Forelimb muscle (tissue), 1 donor: ENCODE measurements around the gene TIAL1. TPM values are rescaled to one million over a fixed set of nuclear protein-coding genes. Genes with fewer than 3 reads are reported as not detected.
"Not testable (repeated sequence)": the region's sequence is repeated elsewhere in the genome, so short reads cannot be mapped to it uniquely, and the experiment has no call there.

Experiments
- DNase-seq: peaks from one replicate; pipeline ENCODE4 v3.0.0-alpha.2; 2013; ENCODE audit warnings: low read depth
- polyA plus RNA-seq: library from polyadenylated mRNA; unstranded; fragments of 120-200 nt; gene quantifications from one replicate; pipeline ENCODE4 v1.2.1, GENCODE V29; 2013; ENCODE audit not compliant: insufficient read length

TIAL1 gene
- polyA plus RNA-seq, 1 donor = 95.3 TPM

DNA sequence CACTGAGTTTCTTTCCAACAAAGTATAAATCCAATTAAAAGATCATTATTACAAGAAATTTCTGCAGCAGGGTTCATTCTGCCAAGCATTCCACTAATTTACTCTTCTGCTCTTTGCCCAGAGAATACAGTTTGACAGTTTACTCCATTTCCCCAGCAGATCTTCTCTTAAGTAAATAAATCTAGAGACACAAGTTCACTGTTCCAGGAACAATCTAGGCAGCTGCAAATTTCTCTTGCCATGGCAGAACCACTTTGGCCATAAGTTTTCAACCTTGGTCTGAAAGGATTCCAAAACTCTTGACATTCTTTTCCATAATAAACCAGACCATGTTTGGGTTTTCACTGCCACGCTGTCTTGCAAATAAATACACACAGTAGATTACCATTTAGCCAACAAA lies 65.7 kb downstream of the TIAL1 start:
- DNase-seq = no peak

DNA sequence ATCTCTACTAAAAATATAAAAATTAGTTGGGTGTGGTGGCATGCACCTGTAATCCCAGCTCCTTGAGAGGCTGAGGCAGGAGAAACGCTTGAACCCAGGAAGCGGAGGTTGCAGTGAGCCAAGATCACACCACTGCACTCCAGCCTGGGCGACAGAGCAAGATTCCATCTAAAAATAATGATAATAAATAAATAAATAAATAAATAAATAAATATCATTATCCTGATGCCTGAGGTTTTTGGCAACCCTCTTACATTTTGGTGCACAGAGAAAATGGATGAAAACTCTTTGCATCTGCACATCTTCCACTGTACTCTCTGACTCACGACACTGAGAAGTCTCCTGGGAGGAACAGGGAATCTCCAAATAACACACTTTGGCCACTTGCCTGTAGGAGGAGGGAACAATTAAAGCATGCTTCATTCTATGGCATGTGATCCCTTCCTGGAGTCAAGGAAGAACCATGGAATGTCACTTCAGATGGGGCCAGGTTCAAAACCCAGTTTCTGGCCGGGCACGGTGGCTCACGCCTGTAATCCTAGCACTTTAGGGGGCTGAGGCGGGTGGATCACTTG lies 68.0 kb downstream of the TIAL1 start:
- not testable (repeated sequence) for DNase-seq

DNA sequence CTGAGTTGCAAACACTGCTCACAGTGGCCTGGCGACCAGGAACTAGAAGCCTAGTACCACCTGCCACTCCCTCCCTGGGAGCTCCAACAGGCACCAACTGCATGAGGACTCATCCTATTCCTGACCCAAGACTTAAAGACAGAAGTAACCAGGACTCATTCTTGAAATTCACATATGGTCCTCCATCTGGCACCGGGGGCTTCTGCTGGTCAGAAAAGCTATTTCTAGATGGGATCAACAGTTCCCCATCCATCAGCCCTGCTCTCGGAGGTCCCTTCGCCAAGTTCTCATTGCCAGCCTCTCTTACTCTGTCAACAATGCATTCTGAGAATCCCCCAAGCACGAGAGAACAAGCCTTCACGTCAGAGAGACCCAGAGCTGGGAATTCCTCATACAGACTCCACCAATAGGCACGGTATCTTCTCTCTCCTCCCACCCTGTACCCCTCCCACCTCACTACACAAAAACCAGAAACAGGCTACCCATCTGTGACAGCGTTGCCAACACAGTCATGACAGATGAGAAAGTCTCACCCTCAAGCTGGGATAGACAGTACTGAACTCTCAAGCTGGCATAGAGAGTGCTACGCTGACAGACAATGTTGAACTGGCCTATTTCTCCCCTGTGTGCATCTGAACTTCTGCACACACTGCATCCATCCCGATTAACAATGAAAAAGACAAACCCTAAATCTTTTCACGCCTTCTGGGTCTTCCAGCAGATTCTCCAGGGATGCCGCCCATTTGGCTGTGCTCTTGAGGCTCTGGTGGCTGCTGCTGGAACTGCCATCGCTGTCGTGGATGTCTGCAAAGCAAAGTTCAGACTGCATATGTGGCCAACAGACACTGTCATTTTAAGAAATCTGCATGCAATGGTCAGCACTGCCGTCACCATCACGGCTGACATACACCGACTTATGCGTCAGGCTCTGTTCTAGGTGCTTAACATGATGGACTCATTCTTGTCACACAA lies 69.9 kb downstream of the TIAL1 start:
- DNase-seq = no peak

DNA sequence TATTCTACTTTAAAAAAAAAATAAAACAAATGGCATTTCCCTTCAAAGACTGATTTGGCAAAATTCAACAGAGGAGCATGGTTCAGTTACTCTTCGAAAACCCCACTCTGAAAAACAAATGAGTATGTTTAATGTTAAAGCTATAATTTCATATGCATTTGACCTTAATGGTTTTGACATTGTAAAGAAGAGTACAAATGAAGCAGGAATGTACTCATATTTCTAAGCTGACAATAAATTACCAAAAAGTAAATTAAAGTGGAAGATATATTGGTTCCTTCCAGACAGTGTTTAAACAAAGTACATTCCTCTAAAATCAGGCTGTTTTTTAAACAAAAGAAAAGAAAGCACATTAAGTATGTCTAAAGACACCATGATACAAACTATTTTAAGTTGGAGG lies 70.6 kb downstream of the TIAL1 start:
- no peak for DNase-seq

DNA sequence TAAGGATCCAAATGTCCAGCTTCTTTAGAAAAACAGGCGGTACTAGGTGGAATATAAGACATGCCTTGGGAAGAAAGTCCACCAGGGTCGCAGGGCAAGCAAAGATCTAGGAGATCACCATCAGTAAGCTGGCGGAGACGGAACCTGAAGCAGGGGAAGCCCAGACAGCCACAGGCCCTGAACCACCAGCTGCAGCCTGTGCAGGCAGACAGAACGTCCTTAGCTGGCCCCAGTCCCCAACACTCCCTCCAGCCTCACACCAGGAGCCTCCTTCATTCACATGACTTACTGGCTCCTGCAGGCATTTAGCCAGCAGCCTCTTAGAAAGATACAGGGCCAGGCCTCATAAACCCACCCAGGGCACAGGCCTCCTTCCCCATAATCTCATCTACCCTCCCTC lies 71.6 kb downstream of the TIAL1 start:
- no peak for DNase-seq

DNA sequence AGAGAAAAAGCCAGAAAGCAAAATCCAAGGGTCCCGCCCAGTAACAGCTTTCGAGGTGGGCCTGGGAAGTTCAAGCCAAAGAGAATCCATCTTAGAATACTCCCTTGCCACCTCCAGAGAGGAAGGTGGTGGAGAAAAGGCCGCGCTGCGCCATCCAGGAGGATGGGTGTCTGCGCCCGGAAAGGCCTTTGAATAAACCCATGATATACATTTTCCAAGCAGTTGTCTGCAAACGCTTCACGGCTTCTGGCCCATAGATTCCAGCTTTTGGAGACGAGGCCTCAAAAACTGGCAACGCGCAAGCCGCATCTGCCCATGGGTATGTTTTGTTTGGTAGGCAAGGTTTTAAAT lies 72.1 kb downstream of the TIAL1 start:
- no peak for DNase-seq

DNA sequence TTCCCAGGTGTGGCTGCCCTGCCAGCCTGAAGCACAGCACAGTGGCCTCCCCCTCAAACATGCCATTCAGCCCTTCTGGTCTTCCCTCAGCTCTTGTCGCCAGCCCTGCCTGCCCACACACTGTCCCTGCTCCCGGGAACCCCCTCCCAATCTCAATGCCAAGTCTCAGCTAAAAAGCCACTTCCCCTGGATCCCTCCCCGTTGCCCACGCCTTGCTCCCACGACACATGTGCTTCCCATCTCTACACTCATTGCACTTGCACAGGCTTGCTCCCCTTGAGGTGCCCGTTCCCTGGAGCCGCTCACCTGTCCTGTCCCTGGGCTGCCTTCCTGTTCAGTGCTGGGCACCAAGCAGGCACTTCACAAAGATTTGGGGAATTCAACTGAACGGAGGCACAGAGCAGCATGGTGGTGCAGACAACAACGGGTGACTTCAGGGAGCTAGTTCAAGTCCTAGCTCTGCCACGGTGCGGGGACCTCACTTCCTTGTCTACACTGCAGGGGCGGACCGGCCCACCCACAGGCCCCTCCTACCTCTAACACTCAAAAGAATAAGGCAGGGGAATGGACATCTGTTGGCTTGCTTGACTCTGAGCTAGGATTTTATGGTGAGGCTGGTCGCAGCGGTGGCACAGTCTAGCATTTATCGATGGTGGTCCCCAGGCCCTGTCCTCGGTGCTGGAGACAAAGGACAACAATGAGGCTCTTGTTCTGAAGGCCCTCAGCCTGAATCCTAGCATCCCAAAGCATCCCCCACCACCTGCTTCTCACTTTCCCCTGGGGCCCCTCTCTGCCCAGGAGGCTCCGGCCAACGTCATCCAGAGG lies 72.7 kb downstream of the TIAL1 start:
- DNase-seq = no peak

Other genes with a start within 250 kb of the TIAL1 start
- 35.7 TPM for gene RGS10, start 54.2 kb downstream of the TIAL1 start, polyA plus RNA-seq
- gene BAG3, start 54.4 kb upstream of the TIAL1 start, polyA plus RNA-seq = 42.6 TPM
- 15.6 TPM for gene INPP5F, start 129.1 kb upstream of the TIAL1 start, polyA plus RNA-seq